Umbilical cord (tissue), 2 donors: Measurements from ENCODE around the gene RUBCN. TPM values are rescaled to one million over a fixed set of nuclear protein-coding genes. Genes with fewer than 3 reads are reported as not detected.
"Not testable (repeated sequence)": the region's sequence is repeated elsewhere in the genome, so short reads cannot be mapped to it uniquely, and the experiment has no call there.

Source experiments
- DNase-seq: peaks from one replicate; pipeline ENCODE4 v3.0.0-alpha.2; 2015; ENCODE audit warnings: low spot score
- total RNA-seq: library from RNA; depleted of rRNA; stranded (reverse); fragments of >200 nt; gene quantifications from one replicate; pipeline ENCODE4 v1.2.3, GENCODE V29; 2014; ENCODE audit warnings: low replicate concordance; ENCODE audit not compliant: insufficient read depth

RUBCN gene
- total RNA-seq, 1 donor from 2014 or later, result 12.3 TPM

GRCh38 chr3:197734667-197735318 lies 1.9 kb downstream of the RUBCN start:
- DNase-seq, result peak; percentile 15

DNA sequence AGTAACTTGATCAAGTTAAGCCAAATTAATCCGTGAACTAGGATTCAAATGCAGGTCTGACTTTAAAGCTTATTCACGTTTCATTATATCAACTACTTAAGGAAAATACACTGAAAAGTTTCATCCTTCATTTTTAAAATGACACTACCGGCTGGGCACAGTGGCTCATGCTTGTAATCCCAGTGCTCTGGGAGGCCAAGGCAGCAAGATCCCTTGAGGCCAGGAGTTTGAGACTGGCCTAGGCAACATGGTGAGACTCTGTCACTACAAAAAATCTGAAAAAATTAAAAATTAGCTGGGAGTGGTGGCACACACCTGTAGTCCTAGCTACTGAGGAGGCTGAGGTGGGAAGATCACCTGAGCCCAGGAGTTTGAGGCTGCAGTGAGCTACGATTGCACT lies 3.7 kb downstream of the RUBCN start:
- no peak for DNase-seq

DNA sequence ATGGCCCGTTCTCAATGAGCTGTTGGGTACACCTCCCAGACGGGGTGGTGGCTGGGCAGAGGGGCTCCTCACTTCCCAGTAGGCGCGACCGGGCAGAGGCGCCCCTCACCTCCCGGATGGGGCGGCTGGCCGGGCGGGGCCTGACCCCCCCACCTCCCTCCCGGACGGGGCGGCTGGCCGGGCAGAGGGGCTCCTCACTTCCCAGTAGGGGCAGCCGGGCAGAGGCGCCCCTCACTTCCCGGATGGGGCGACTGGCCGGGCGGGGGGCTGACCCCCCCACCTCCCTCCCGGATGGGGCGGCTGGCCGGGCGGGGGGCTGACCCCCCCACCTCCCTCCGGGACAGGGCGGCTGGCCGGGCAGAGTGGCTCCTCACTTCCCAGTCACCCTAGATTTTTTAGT lies 5.2 kb downstream of the RUBCN start:
- DNase-seq, result not testable (repeated sequence)

DNA sequence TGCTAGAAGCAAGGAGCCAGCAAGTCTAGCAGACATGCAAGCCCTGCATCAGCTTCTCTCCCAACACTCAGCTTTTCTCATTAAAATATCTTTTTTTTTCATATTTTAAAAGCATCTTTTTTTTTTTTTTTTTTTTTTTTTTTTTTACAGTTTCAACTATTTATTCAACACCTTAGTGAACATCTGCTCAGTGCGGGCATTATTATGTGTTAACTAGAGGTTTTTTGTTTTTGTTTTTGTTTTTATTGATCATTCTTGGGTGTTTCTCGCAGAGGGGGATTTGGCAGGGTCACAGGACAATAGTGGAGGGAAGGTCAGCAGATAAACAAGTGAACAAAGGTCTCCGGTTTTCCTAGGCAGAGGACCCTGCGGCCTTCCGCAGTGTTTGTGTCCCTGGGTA lies 5.9 kb downstream of the RUBCN start:
- DNase-seq, result not testable (repeated sequence)

GRCh38 chr3:197730200-197730599 lies 6.5 kb downstream of the RUBCN start:
- no peak for DNase-seq

- DNase-seq, result no peak
Observed at GRCh38 chr3:197728487-197728886, 8.2 kb downstream of the RUBCN start.

- not testable (repeated sequence) for DNase-seq
Observed at GRCh38 chr3:197727878-197728277, 8.8 kb downstream of the RUBCN start.

GRCh38 chr3:197722734-197723133 lies 14.0 kb downstream of the RUBCN start:
- no peak for DNase-seq

GRCh38 chr3:197720694-197721093 lies 16.0 kb downstream of the RUBCN start:
- no peak for DNase-seq

GRCh38 chr3:197718891-197719290 lies 17.8 kb downstream of the RUBCN start:
- DNase-seq, result peak; percentile 24

DNA sequence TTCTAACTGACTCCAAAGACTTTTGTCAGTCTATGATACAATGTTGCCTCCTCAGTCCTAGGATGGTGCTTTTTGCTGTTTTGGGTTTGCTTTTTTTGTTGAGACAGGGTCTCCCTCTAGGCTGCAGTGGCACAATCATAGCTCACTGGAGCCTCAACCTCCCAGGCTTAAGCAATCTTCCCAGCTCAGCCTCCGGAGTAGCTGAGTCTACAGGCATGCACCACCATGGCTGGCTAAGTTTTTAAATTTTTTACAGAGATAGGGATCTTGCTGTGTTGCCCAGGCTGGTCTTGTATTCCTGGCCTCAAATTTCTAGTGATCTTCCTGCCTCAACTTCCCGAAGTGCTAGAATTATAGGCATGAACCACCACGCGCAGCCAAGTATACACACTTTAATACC lies 22.5 kb downstream of the RUBCN start:
- DNase-seq, result no peak

DNA sequence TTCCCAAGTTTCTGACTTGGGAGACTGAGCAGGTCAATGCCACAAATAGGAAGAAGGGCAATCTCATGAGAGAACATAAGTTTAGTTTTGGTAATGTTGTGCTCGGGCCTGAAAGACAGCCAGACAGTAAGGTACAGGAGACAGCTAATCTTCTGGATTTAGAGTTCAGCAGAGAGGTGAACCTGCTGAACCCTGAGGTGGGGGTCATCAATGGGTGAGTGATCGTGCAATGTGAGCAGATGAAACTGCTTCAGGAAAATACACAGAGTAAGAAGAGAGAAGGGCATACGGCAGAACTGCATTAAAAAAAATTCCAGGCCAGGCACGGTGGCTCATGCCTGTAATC lies 23.3 kb downstream of the RUBCN start:
- peak; percentile 25 for DNase-seq

DNA sequence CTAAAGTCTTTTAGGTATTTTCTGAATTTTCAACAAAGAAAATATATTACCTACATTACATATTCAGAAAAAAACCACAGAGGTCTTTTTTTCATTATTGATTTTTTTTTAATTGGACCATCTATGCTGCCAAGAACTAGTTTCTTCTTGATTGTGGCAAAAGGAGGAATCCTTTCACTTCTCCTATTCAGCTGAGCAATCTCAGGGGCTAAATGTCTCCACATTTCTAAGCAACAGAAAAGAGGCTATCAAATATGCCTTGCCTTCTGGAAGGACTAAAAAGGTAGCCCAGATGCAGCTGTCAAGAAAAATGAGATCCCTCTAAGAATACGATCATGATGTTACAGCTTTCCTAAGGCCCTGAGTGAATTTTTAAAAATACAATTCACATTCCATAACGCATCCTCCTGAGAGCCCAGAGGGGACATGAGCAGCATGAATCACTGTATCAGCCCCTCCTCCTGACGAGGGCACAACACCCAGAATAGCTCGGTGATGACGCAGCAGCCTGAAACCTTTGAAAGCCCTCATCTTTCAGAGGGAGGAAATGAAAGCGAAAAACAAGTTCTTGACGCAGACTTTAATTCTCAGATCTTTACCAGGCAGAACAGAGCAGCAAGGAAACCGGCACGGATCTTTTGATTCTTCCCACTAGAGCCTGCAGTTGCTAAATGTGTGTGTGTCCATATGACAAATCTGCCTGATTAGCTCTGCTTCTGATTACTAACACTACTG lies 24.6 kb downstream of the RUBCN start:
- DNase-seq, result peak; percentile 99

DNA sequence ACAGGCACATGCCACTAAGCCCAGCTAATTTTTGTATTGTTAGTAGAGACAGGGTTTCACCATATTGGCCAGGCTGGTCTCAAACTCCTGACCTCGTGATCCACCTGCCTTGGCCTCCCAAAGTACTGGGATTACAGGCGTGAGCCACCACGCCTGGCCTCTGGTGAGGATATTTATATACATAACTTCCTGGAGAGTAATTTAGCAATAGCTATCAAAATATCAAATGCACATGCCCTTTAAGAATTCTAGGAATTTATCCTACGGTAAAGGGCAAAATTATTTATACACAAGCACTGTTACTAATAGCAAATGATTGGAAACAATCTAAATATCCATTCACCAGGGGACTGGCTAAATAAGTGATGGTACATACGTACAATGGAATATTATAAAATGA lies 25.7 kb downstream of the RUBCN start:
- DNase-seq, result not testable (repeated sequence)

DNA sequence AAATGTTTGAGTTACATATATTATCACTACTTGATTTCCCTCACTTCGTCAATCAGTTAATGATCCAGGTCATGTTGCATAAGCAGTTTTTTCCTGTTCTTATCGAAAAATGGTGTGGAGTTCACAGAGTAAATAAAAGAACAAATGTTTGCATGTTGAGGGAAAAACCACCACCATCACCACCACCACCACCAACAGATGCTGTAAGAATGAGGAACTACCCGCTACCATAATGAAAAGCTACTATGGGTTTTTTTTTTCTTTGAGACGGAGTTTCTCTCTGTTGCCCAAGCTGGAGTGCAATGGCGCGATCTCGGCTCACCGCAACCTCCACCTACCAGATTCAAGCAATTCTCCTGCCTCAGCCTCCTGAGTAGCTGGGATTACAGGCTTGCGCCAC lies 27.6 kb downstream of the RUBCN start:
- DNase-seq, result no peak

DNA sequence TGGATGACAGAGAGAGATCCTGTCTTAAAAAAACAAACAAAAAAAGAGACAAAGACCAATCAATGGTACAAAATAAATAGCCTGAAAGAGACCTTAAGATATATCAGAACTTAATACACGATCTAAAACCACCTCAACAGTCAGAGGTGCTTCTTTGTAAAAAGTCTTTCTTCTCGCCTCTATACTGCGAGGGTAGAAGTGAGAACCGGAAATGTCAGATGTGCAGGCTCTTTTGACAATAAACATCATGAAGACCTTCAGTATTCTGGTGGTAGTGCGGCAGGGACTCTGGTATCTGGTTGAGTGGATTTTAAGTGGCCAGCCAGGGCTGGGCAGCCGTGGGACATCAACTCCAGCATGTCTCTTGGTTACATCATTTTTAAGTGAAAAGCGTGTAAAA lies 30.0 kb downstream of the RUBCN start:
- no peak for DNase-seq

GRCh38 chr3:197701841-197702240 lies 34.9 kb downstream of the RUBCN start:
- DNase-seq, result no peak

DNA sequence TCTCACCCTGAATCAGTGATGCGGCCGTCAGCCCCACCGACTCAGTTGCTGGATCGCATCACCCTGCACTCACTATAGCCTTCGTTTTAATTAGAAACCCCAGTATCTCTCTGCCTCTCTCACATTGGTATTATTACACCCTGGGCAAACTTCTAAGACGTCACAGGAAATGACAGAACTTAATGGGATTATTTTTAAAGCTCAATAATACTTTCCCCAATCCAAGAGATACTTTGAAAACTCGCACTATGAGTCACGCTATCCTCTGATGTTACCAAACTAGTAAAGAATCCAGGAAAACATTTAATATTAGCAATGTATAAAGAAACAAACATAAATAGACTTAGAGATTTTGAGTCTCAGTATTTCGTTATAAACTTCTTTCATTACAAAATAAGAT lies 36.6 kb downstream of the RUBCN start:
- peak; percentile 85 for DNase-seq

DNA sequence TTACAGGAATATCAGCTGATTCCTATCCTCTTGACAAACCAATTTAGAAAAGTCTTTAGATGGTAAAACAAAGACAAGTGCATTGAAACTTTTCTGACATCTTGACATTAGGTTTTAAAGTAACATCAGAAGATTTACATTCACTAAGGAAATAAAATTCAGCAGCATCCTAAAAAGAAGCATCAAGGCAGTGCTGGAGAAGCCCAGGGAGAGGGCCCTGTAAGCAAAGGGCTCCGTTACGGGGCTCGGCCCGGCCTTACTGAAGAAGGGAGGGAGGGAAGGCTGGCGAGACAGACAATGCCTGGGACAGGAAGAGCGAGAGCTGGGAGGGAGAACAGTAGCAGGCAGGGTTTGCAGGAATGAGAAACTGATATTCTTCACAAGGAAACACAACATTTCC lies 39.3 kb downstream of the RUBCN start:
- no peak for DNase-seq

DNA sequence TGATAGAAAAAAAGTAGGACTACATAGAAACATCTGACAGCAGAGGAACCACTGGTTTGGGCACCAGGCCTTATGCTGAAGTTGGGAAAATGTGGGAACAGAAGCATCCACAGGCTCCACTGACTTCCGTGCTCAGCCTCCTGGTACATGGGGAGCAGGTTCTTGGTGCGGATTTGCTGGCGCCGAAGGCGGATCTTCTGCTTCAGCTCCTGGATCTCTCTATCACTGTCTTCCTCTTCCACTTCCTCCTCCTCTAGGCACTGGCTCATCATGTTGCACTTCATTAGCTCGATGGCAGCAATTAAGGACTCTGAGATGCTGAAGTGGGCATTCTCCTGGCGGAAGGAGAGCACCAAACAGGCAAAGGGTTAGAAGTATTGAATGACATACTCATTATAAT lies 42.5 kb downstream of the RUBCN start:
- DNase-seq, result no peak

DNA sequence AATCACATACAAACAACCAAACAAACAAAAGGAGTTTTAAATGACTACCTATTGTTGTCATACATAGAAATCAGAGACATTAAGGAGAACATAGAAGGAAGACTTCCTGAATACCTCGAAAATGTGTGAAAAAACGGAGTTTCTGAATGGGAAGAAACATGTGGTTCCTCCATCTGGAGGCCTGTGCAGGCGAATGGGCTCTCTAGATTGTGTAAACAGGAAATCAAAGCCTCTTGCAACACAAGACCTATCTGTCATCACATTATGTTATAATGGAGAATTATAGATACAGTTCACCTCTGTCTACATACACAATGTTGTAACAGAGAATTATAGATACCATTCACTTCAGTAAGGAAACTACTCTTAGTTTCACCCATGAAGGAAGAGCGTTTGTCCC lies 44.1 kb downstream of the RUBCN start:
- no peak for DNase-seq

DNA sequence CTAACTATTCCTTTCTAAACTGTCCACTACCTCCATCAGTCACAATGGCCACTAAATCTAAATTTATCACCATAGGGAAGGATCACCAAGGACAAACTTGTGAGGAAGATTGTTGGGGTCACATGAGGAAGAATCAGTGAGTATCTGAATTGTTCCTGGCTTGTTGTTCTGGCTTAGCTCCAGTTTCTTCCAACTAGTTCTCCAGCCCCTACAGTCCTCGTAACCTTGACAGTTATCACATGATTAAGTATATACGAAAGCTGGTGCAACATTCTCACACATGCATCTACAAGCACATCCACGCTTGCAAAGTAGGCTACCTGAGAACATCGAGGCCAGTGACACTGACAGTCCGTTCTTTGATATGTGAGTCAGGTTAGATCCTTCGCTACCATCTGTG lies 46.0 kb downstream of the RUBCN start:
- no peak for DNase-seq

DNA sequence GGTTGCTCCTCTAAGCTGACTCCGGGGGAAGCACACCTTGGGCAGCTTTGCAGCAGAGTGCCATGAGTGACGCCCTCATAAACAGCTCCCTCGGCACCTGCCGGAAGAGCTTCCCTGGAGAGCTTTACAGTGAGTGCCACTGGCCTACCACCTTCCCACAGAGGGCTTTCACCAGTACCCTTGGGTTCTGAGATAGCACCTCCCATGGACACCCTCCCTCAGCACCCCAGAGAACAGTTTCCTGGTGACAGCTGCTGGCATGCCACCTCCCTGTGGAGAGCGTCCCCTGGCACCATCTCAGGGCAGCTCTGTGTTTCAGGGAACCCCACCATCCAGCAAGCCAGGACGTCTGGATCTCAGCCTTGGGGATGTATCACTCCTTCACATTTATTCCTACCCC lies 49.1 kb downstream of the RUBCN start:
- no peak for DNase-seq

GRCh38 chr3:197686899-197687298 lies 49.8 kb downstream of the RUBCN start:
- no peak for DNase-seq
